GM23338 (cell line): ENCODE data around the gene MAN2B2. TPM values are rescaled to one million over a fixed set of nuclear protein-coding genes. Genes with fewer than 3 reads are reported as not detected.

Source experiments
- ATAC-seq: fragments of 200-7000 bp; cut with Tn5 transposase; 3 replicates; pipeline ENCODE4 v1.9.1; 2020
- DNase-seq: peaks from one replicate; pipeline ENCODE4 v3.0.0-alpha.2; 2015; ENCODE audit warnings: low spot score
- H2AFZ ChIP-seq: fragments of 200-600 bp; sonication (generic); 2 replicates; pipeline ENCODE4 v1.8.0; 2016; ENCODE audit warnings: antibody characterized with exemption, mild to moderate bottlenecking, moderate library complexity
- H3F3A ChIP-seq: fragments of 200-600 bp; sonication (generic); replicated peaks from 2 replicates; pipeline ENCODE4 v1.8.0; 2017; ENCODE audit warnings: antibody characterized with exemption, mixed run types, low read depth
- H3K27ac ChIP-seq: fragments of 200-600 bp; sonication (generic); 2 replicates; pipeline ENCODE4 v1.6.1; 2016; ENCODE audit warnings: low read depth
- H3K27me3 ChIP-seq: fragments of 200-600 bp; sonication (generic); 2 replicates; pipeline ENCODE4 v1.8.0; 2016; ENCODE audit warnings: mild to moderate bottlenecking, mixed run types, moderate library complexity; ENCODE audit not compliant: insufficient read depth
- H3K36me3 ChIP-seq: fragments of 200-600 bp; sonication (generic); 2 replicates; pipeline ENCODE4 v1.8.0; 2016; ENCODE audit warnings: mild to moderate bottlenecking; ENCODE audit not compliant: insufficient read depth
- H3K4me1 ChIP-seq: fragments of 200-600 bp; sonication (generic); 2 replicates; pipeline ENCODE4 v1.8.0; 2016; ENCODE audit warnings: mild to moderate bottlenecking, moderate library complexity; ENCODE audit not compliant: insufficient read depth
- H3K4me2 ChIP-seq: fragments of 200-600 bp; sonication (generic); 2 replicates; pipeline ENCODE4 v1.7.1; 2017; ENCODE audit warnings: mixed run types
- H3K4me3 ChIP-seq: fragments of 200-600 bp; sonication (generic); 2 replicates; pipeline ENCODE4 v1.6.1; 2016; ENCODE audit warnings: mixed run types
- H3K79me2 ChIP-seq: fragments of 200-600 bp; sonication (generic); replicated peaks from 2 replicates; pipeline ENCODE4 v1.8.0; 2017; ENCODE audit warnings: mild to moderate bottlenecking; ENCODE audit not compliant: insufficient read depth
- H3K9me2 ChIP-seq: fragments of 200-600 bp; sonication (generic); 2 replicates; pipeline ENCODE4 v1.8.0; 2017; ENCODE audit not compliant: insufficient read depth
- H4K20me1 ChIP-seq: fragments of 200-600 bp; sonication (generic); replicated peaks from 2 replicates; pipeline ENCODE4 v1.8.0; 2017; ENCODE audit warnings: mild to moderate bottlenecking; ENCODE audit not compliant: insufficient read depth
- H3K27ac Mint-ChIP-seq: 2 replicates; pipeline ENCODE4 v1.8.0; 2020; ENCODE audit warnings: inconsistent platforms, mild to moderate bottlenecking, moderate library complexity, mixed read lengths
- H3K27me3 Mint-ChIP-seq: 3 replicates; pipeline ENCODE4 v1.8.0; 2022; ENCODE audit warnings: low read depth, mild to moderate bottlenecking, moderate library complexity, mixed read lengths, inconsistent platforms; ENCODE audit not compliant: insufficient read depth, poor library complexity
- H3K36me3 Mint-ChIP-seq: 3 replicates; pipeline ENCODE4 v1.8.0; 2021; ENCODE audit warnings: low read depth, mild to moderate bottlenecking, inconsistent platforms, moderate library complexity, mixed read lengths
- H3K4me1 Mint-ChIP-seq: 3 replicates; pipeline ENCODE4 v1.8.0; 2020; ENCODE audit warnings: mild to moderate bottlenecking, inconsistent platforms, mixed read lengths
- H3K4me3 Mint-ChIP-seq: 3 replicates; pipeline ENCODE4 v1.8.0; 2021; ENCODE audit warnings: moderate library complexity, mild to moderate bottlenecking, inconsistent platforms, mixed read lengths
- H3K9me3 Mint-ChIP-seq: 3 replicates; pipeline ENCODE4 v1.8.0; 2020; ENCODE audit warnings: moderate library complexity, mild to moderate bottlenecking, inconsistent platforms, mixed read lengths
- EZH2phosphoT487 ChIP-seq: fragments of 200-600 bp; sonication (generic); IDR thresholded peaks from one replicate; pipeline ENCODE4 v1.8.1; 2018; ENCODE audit warnings: antibody characterized with exemption; ENCODE audit not compliant: unreplicated experiment
- JUNB ChIP-seq: IDR thresholded peaks from one replicate; pipeline ENCODE4 v1.6.1; 2016; ENCODE audit warnings: antibody characterized with exemption; ENCODE audit not compliant: unreplicated experiment
- POLR2AphosphoS5 ChIP-seq: IDR thresholded peaks from 2 replicates; pipeline ENCODE4 v1.6.1; 2016; ENCODE audit warnings: antibody characterized with exemption, low read depth
- polyA plus RNA-seq: library from polyadenylated mRNA; unstranded; fragments of >200 nt; fragmentation: Nextera tagmentation; extraction: Ambion mirVana; gene quantifications from 2 replicates; pipeline ENCODE4 v1.2.1, GENCODE V29; 2016
- total RNA-seq: library from RNA; depleted of rRNA; stranded (reverse); fragments of >200 nt; shearing (Covaris generic); gene quantifications from 2 replicates; pipeline ENCODE4 v1.2.3, GENCODE V29; 2014
- TF ChIP-seq, protein P1 (sequence below): fragments of 250-450 bp; sonication (Bioruptor Pico); IDR thresholded peaks from 2 replicates; pipeline ENCODE4 v1.5.0; 2020; ENCODE audit warnings: mild to moderate bottlenecking, moderate library complexity

Gene MAN2B2
- total and polyA plus RNA-seq, 2 experiments from 2014 or later, result 1.6 to 6.9 TPM

DNA sequence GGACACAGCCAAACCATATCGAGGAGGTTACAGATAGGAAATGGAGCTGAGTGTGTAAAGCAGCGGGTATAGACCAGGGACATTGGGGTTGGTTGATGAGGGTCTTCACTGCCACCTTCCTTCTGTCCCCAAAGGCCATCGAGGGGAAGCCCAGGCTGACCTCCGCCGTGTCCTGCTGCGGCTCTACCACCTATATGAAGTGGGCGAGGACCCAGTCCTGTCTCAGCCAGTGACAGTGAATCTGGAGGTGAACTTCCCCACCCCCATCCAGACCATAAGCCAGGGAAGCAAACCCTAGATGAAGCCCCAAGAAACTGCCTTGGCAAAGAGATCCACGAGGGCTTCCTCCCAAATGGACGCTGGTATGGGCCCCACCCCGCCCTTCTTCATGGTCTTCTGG lies 42.3 kb downstream of the MAN2B2 start (continued):
- TF ChIP-seq, protein P1, sequence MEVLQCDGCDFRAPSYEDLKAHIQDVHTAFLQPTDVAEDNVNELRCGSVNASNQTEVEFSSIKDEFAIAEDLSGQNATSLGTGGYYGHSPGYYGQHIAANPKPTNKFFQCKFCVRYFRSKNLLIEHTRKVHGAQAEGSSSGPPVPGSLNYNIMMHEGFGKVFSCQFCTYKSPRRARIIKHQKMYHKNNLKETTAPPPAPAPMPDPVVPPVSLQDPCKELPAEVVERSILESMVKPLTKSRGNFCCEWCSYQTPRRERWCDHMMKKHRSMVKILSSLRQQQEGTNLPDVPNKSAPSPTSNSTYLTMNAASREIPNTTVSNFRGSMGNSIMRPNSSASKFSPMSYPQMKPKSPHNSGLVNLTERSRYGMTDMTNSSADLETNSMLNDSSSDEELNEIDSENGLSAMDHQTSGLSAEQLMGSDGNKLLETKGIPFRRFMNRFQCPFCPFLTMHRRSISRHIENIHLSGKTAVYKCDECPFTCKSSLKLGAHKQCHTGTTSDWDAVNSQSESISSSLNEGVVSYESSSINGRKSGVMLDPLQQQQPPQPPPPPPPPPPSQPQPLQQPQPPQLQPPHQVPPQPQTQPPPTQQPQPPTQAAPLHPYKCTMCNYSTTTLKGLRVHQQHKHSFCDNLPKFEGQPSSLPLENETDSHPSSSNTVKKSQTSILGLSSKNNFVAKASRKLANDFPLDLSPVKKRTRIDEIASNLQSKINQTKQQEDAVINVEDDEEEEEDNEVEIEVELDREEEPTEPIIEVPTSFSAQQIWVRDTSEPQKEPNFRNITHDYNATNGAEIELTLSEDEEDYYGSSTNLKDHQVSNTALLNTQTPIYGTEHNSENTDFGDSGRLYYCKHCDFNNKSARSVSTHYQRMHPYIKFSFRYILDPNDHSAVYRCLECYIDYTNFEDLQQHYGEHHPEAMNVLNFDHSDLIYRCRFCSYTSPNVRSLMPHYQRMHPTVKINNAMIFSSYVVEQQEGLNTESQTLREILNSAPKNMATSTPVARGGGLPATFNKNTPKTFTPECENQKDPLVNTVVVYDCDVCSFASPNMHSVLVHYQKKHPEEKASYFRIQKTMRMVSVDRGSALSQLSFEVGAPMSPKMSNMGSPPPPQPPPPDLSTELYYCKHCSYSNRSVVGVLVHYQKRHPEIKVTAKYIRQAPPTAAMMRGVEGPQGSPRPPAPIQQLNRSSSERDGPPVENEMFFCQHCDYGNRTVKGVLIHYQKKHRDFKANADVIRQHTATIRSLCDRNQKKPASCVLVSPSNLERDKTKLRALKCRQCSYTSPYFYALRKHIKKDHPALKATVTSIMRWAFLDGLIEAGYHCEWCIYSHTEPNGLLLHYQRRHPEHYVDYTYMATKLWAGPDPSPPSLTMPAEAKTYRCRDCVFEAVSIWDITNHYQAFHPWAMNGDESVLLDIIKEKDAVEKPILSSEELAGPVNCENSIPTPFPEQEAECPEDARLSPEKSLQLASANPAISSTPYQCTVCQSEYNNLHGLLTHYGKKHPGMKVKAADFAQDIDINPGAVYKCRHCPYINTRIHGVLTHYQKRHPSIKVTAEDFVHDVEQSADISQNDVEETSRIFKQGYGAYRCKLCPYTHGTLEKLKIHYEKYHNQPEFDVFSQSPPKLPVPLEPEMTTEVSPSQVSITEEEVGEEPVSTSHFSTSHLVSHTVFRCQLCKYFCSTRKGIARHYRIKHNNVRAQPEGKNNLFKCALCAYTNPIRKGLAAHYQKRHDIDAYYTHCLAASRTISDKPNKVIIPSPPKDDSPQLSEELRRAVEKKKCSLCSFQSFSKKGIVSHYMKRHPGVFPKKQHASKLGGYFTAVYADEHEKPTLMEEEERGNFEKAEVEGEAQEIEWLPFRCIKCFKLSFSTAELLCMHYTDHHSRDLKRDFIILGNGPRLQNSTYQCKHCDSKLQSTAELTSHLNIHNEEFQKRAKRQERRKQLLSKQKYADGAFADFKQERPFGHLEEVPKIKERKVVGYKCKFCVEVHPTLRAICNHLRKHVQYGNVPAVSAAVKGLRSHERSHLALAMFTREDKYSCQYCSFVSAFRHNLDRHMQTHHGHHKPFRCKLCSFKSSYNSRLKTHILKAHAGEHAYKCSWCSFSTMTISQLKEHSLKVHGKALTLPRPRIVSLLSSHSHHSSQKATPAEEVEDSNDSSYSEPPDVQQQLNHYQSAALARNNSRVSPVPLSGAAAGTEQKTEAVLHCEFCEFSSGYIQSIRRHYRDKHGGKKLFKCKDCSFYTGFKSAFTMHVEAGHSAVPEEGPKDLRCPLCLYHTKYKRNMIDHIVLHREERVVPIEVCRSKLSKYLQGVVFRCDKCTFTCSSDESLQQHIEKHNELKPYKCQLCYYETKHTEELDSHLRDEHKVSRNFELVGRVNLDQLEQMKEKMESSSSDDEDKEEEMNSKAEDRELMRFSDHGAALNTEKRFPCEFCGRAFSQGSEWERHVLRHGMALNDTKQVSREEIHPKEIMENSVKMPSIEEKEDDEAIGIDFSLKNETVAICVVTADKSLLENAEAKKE, result no peak
- TF ChIP-seq JUNB, result no peak

- Histone ChIP-seq H2AFZ (no peak overlapping the region), H3K27me3 (no peaks in the 10 kb centered on the region), H3K4me3 (no peak overlapping the region), H3K79me2 (no peaks in the 10 kb centered on the region), H3K27ac (no peak overlapping the region), H4K20me1 (no peaks in the 10 kb centered on the region), H3K4me2 (no peak overlapping the region), H3K4me1 (no peaks in the 10 kb centered on the region), H3K9me2 (no peaks in the 10 kb centered on the region), H3F3A (no peaks in the 10 kb centered on the region), H3K36me3 (no peaks in the 10 kb centered on the region)
- Mint-ChIP-seq H3K27ac (no peak overlapping the region), H3K4me3 (no peak overlapping the region), H3K4me1 (no peaks in the 10 kb centered on the region), H3K9me3 (no peaks in the 10 kb centered on the region), H3K27me3 (peaks cover 19% of the 10 kb centered on the region), H3K36me3 (peaks cover 10% of the 10 kb centered on the region; the same call in 2 of the 3 replicates)
- TF ChIP-seq, protein P1, result no peak
- no peak for TF ChIP-seq POLR2AphosphoS5
- no peak for TF ChIP-seq EZH2phosphoT487
- no peak for ATAC-seq
- DNase-seq, result no peak
Observed at GRCh38 chr4:6618386-6619115, 43.6 kb downstream of the MAN2B2 start.
